H1 (cell line): Measurements from ENCODE around the gene AGRN. TPM values are rescaled to one million over a fixed set of nuclear protein-coding genes. Genes with fewer than 3 reads are reported as not detected.

Experiments used
- CTCF ChIA-PET: fragments of 300-600 bp; sonication (Branson Sonifier 250); formaldehyde crosslinking; loops from one replicate; lab custom pipeline; 2021; ENCODE audit not compliant: partially characterized antibody; lab: Charles Lee
- POLR2A ChIA-PET: fragments of 300-600 bp; sonication (Branson Sonifier 250); formaldehyde crosslinking; loops from one replicate; lab custom pipeline; 2021; ENCODE audit warnings: inconsistent platforms; ENCODE audit not compliant: partially characterized antibody; lab: Charles Lee
- DNase-seq, 2 experiments: peaks; one replicate each; pipeline versions ENCODE4 v3.0.0 to v3.0.0-alpha.2; 2010 to 2022; ENCODE audit warnings: low spot score in 2 of 2, low read depth in 1 of 2, mixed read lengths in 1 of 2
- FAIRE-seq: peaks from 2 replicates; lab custom pipeline; 2011; peaks lifted over from hg19 to GRCh38; lab: Jason Lieb, UNC
- H2AFZ ChIP-seq: 2 replicates; pipeline ENCODE4 v1.8.1; 2012; ENCODE audit warnings: low read length, inconsistent platforms
- H2AK5ac ChIP-seq: 2 replicates; pipeline ENCODE4 v1.6.1; 2013; ENCODE audit warnings: low read depth, low read length
- H2BK120ac ChIP-seq: replicated peaks from 2 replicates; pipeline ENCODE3; 2013; ENCODE audit warnings: low read depth, low read length, inconsistent platforms
- H2BK12ac ChIP-seq: 2 replicates; pipeline ENCODE4 v1.6.1; 2013; ENCODE audit warnings: low read depth, low read length
- H2BK15ac ChIP-seq: 2 replicates; pipeline ENCODE4 v1.6.1; 2013; ENCODE audit warnings: low read length
- H2BK20ac ChIP-seq: 2 replicates; pipeline ENCODE4 v1.6.1; 2013; ENCODE audit warnings: low read length
- H2BK5ac ChIP-seq: 2 replicates; pipeline ENCODE4 v1.6.1; 2013; ENCODE audit warnings: low read depth, low read length
- H3K14ac ChIP-seq: 2 replicates; pipeline ENCODE4 v1.6.1; 2013; ENCODE audit warnings: inconsistent platforms; ENCODE audit not compliant: insufficient read length
- H3K18ac ChIP-seq: 2 replicates; pipeline ENCODE4 v1.6.1; 2013; ENCODE audit warnings: low read length; ENCODE audit errors: extremely low read depth
- H3K23ac ChIP-seq: 2 replicates; pipeline ENCODE4 v1.6.1; 2013; ENCODE audit warnings: inconsistent platforms; ENCODE audit not compliant: insufficient read length
- H3K23me2 ChIP-seq: 2 replicates; pipeline ENCODE4 v1.6.1; 2013; ENCODE audit warnings: low read depth, low read length
- H3K27ac ChIP-seq: 2 replicates; pipeline ENCODE4 v1.6.1; 2011; ENCODE audit warnings: low read depth, low read length, inconsistent platforms
- H3K27me3 ChIP-seq, 4 experiments: replicated peaks in 1 of 4; 1 replicate in 1 of 4; 2 replicates in 3 of 4; pipeline versions ENCODE4 v1.6.1 to v1.8.1; 2011 to 2013; ENCODE audit warnings: low read length in 3 of 4, mild to moderate bottlenecking in 3 of 4, inconsistent platforms in 2 of 4, mixed read lengths in 2 of 4, moderate library complexity in 1 of 4; ENCODE audit not compliant: control insufficient read depth in 3 of 4, insufficient read depth in 3 of 4; ENCODE audit errors: extremely low read depth in 1 of 4
- H3K36me3 ChIP-seq, 4 experiments: 2 replicates each; pipeline versions ENCODE4 v1.6.1 to v1.8.1; 2011 to 2013; ENCODE audit warnings: mild to moderate bottlenecking in 4 of 4, low read length in 3 of 4, moderate library complexity in 2 of 4, control low read depth in 1 of 4, inconsistent platforms in 1 of 4; ENCODE audit not compliant: insufficient read depth in 4 of 4, control insufficient read depth in 2 of 4
- H3K4ac ChIP-seq: replicated peaks from 2 replicates; pipeline ENCODE3; 2013; ENCODE audit warnings: low read length, low read depth, mixed read lengths, inconsistent platforms; ENCODE audit not compliant: insufficient read length
- H3K4me1 ChIP-seq, 4 experiments: replicated peaks in 1 of 4; 1 replicate in 1 of 4; 2 replicates in 3 of 4; pipeline versions ENCODE4 v1.6.1 to v1.8.1; 2011 to 2013; ENCODE audit warnings: low read length in 3 of 4, inconsistent platforms in 2 of 4, mixed read lengths in 1 of 4; ENCODE audit not compliant: insufficient read depth in 4 of 4, control insufficient read depth in 3 of 4
- H3K4me2 ChIP-seq, 2 experiments: 2 replicates each; pipeline versions ENCODE4 v1.6.1 to v1.8.1; 2011 to 2013; ENCODE audit warnings: low read depth in 2 of 2, low read length in 2 of 2, control low read depth in 1 of 2, inconsistent platforms in 1 of 2, mild to moderate bottlenecking in 1 of 2; ENCODE audit not compliant: insufficient read depth in 1 of 2
- H3K4me3 ChIP-seq, 4 experiments: fragments of 200-600, 300-600 bp in 1 of 4; sonication (generic), shearing (Covaris generic), sonication (Bioruptor Twin) in 1 of 4; 2 replicates each; pipeline versions ENCODE4 v1.5.1 to v1.8.1; 2011 to 2016; ENCODE audit warnings: low read length in 4 of 4, low read depth in 3 of 4, control low read depth in 2 of 4, inconsistent platforms in 2 of 4, mild to moderate bottlenecking in 2 of 4, mixed read lengths in 1 of 4, moderate library complexity in 1 of 4; ENCODE audit not compliant: insufficient read depth in 2 of 4; ENCODE audit errors: extremely low read depth in 1 of 4
- H3K56ac ChIP-seq: replicated peaks from 2 replicates; pipeline ENCODE3; 2013; ENCODE audit warnings: low read depth, mild to moderate bottlenecking, mixed read lengths, low read length, inconsistent platforms; ENCODE audit not compliant: insufficient read length
- H3K79me1 ChIP-seq: 2 replicates; pipeline ENCODE4 v1.6.1; 2013; ENCODE audit warnings: low read depth, low read length, control low read depth
- H3K79me2 ChIP-seq, 2 experiments: 2 replicates each; pipeline versions ENCODE4 v1.6.1 to v1.8.1; 2012 to 2013; ENCODE audit warnings: low read length in 2 of 2, mild to moderate bottlenecking in 2 of 2, inconsistent platforms in 1 of 2; ENCODE audit not compliant: insufficient read depth in 2 of 2, control insufficient read depth in 1 of 2
- H3K9ac ChIP-seq, 4 experiments: replicated peaks in 1 of 4; 1 replicate in 1 of 4; 2 replicates in 3 of 4; pipeline versions ENCODE4 v1.6.1 to v1.8.1; 2011 to 2013; ENCODE audit warnings: low read depth in 3 of 4, low read length in 3 of 4, control low read depth in 2 of 4, mild to moderate bottlenecking in 2 of 4, moderate library complexity in 2 of 4, inconsistent platforms in 1 of 4; ENCODE audit errors: extremely low read depth in 1 of 4
- H3K9me3 ChIP-seq, 2 experiments: 2 replicates each; pipeline versions ENCODE4 v1.6.1 to v1.8.1; 2012 to 2013; ENCODE audit warnings: mild to moderate bottlenecking in 2 of 2, moderate library complexity in 2 of 2, control low read depth in 1 of 2, inconsistent platforms in 1 of 2, low read depth in 1 of 2, low read length in 1 of 2, mixed read lengths in 1 of 2; ENCODE audit not compliant: insufficient read depth in 2 of 2
- H4K20me1 ChIP-seq, 2 experiments: replicated peaks in 1 of 2; 2 replicates each; pipeline versions ENCODE3 to v1.8.1; 2011 to 2013; ENCODE audit warnings: inconsistent platforms in 2 of 2, low read length in 2 of 2, mild to moderate bottlenecking in 1 of 2; ENCODE audit not compliant: insufficient read depth in 2 of 2, control insufficient read depth in 1 of 2
- H4K5ac ChIP-seq: 2 replicates; pipeline ENCODE4 v1.6.1; 2013; ENCODE audit warnings: low read length, low read depth, mixed read lengths, inconsistent platforms; ENCODE audit not compliant: insufficient read length
- H4K8ac ChIP-seq: 2 replicates; pipeline ENCODE4 v1.8.0; 2013; ENCODE audit warnings: mild to moderate bottlenecking, moderate library complexity, low read length, inconsistent platforms; ENCODE audit not compliant: insufficient read depth; ENCODE audit errors: extremely low read depth
- H4K91ac ChIP-seq: replicated peaks from 2 replicates; pipeline ENCODE3; 2013; ENCODE audit warnings: low read length, mixed read lengths, inconsistent platforms; ENCODE audit not compliant: insufficient read length
- CREB1 ChIP-seq: IDR thresholded peaks from 2 replicates; pipeline ENCODE4 v1.6.1; 2012; ENCODE audit warnings: inconsistent platforms
- RXRA ChIP-seq: IDR thresholded peaks from 2 replicates; pipeline ENCODE4 v1.6.1; 2011; ENCODE audit warnings: low read depth, mild to moderate bottlenecking, low read length, moderate library complexity; ENCODE audit not compliant: insufficient read depth
- SIN3A ChIP-seq, 2 experiments: IDR thresholded peaks in 1 of 2; conservative IDR thresholded peaks in 1 of 2; 2 replicates each; pipeline ENCODE4 v1.6.1; 2011 to 2012; ENCODE audit warnings: low read length in 2 of 2, improper control_type of control experiment in 1 of 2, low read depth in 1 of 2, mild to moderate bottlenecking in 1 of 2
- SIX5 ChIP-seq: IDR thresholded peaks from 2 replicates; pipeline ENCODE4 v1.6.1; 2011; ENCODE audit warnings: mild to moderate bottlenecking, low read depth, low read length
- SP1 ChIP-seq: IDR thresholded peaks from 2 replicates; pipeline ENCODE4 v1.6.1; 2011; ENCODE audit warnings: low read depth, low read length
- WGBS, 2 experiments: shearing (Covaris generic) in 1 of 2; methylation state at CpG; one replicate each; pipeline versions ENCODE4 v1.1.6 to v1.1.7; 2013 to 2015; ENCODE audit warnings: low lambda C conversion rate in 2 of 2, mixed read lengths in 2 of 2, inconsistent platforms in 1 of 2, low coverage in 1 of 2, missing lambda C conversion rate in 1 of 2; ENCODE audit not compliant: insufficient replicate concordance in 2 of 2, insufficient coverage in 1 of 2, insufficient read length in 1 of 2; ENCODE audit errors: extremely low coverage in 1 of 2, missing lambda C conversion rate in 1 of 2; 5-methylcytosine and 5-hydroxymethylcytosine counted together
- polyA plus RNA-seq, 7 experiments: library from polyadenylated mRNA; depleted of rRNA in 3 of 7; stranded (reverse) in 5 of 7; unstranded in 2 of 7; fragments of >200 nt in 5 of 7; fragments of 200-250 nt in 2 of 7; gene quantifications; 1 replicate in 5 of 7; 2 replicates in 1 of 7; 4 replicates in 1 of 7; pipeline versions ENCODE4 v1.2.1 to v1.2.3, GENCODE V29; 2011 to 2013; ENCODE audit warnings: missing spikeins in 2 of 7, mixed read lengths in 2 of 7
- total RNA-seq: library from RNA; stranded (reverse); fragmentation: NEBNext Ultra II Directional; extraction: Animal tissue kit (Norgen Biotek cat#: 25700); gene quantifications from 2 replicates; pipeline ENCODE4 v1.2.1, GENCODE V29; 2021

AGRN gene
- total and polyA plus RNA-seq, 2 of the 8 experiments (the other 6 are each of a cell fraction or from before 2014, with no cell fraction given), result 52.3 to 155 TPM

DNA sequence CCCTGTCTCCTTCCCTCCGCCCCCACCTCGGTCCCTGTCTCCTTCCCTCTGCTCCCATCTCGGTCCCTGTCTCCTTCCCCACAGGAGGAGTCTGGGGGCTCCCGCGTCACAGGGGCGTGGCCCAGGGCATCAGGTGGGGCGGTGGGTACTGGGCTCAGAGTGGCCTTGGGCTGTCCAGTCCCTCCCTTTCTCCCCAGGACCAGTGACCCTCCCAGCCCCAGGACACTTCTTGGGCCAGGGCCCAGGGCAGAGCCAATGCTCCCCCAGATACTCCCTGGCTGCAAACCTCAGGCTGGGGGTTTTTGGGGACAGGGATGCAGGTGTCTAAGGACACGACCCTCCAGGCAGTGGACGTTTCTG is 61.0 kb downstream of the AGRN start:
- Histone ChIP-seq H2BK20ac (no peak overlapping the region), H4K20me1 (no peaks in the 10 kb centered on the region), H3K9me3 (no peaks in the 10 kb centered on the region), H3K14ac (no peak overlapping the region), H3K9ac (no peak overlapping the region), H3K79me2 (no peaks in the 10 kb centered on the region), H4K5ac (no peak overlapping the region), H3K23ac (no peak overlapping the region), H3K27me3 (peaks cover 0 to 5% (median 2%) of the 10 kb centered on the region in 4 experiments; a peak in 3 of 7 replicates), H2BK5ac (no peak overlapping the region), H4K8ac (no peak overlapping the region), H3K23me2 (peaks cover 8% of the 10 kb centered on the region; the same call in 1 of the 2 replicates), H4K91ac (no peak overlapping the region), H2AFZ (no peak overlapping the region), H2BK15ac (no peak overlapping the region), H2BK12ac (no peak overlapping the region), H2AK5ac (no peak overlapping the region), H3K79me1 (no peaks in the 10 kb centered on the region), H3K18ac (no peak overlapping the region), H3K4ac (no peak overlapping the region), H3K4me3 (0 out of 8 replicates have a peak overlapping the region, but pooled peaks of 1 of the 4 experiments have one; percentile 29), H3K4me1 (peaks cover 0 to 8% (median 6%) of the 10 kb centered on the region in 4 experiments; a peak in 5 of 7 replicates), H3K27ac (no peak overlapping the region), H2BK120ac (no peak overlapping the region), H3K56ac (no peak overlapping the region), H3K4me2 (peak overlapping the region in 1 of 2 experiments; percentile 28; a peak in 2 of 4 replicates), H3K36me3 (no peaks in the 10 kb centered on the region)
- FAIRE-seq (no peak), DNase-seq (peak in 1 of 2 experiments; percentile 54)
- CTCF ChIA-PET, result interaction anchor here (0.6 kb wide), 1 partner anchor 176 kb away, joined by 3 read pairs; no protein-coding TSS in a partner anchor
- WGBS, 2 experiments, result 39% methylated on average over 7 of the region's 9 CpGs; no CpG with 5 or more reads in 1 of the 2 experiments
- POLR2A ChIA-PET, result interaction anchor here (1.0 to 1.4 kb wide), 2 partner anchors 53 to 138 kb away, joined by 3 to 4 read pairs; no protein-coding TSS in a partner anchor
- TF ChIP-seq SIX5 (no peak), CREB1 (peak; percentile 17; the same call in 1 of the 2 replicates), SP1 (no peak), SIN3A (conservative IDR thresholded peaks at IDR 0.05 in 1 of 2, IDR thresholded peaks at IDR 0.05 in 1 of 2; ENCODE audit: low read depth in 1 of 2, low read length in 2 of 2) (no peak), RXRA (no peak)
